Fibroblast of lung (primary cell): ENCODE measurements around the gene CHRNA3. TPM values are rescaled to one million over a fixed set of nuclear protein-coding genes. Genes with fewer than 3 reads are reported as not detected.

ENCODE experiments used
- DNase-seq, 2 donors: peaks; one replicate each; pipeline versions ENCODE4 v3.0.0 to v3.0.0-alpha.2; 2010; ENCODE audit warnings: low read depth in 2 of 2
- H2AFZ ChIP-seq: 2 replicates; pipeline ENCODE4 v1.5.1; 2012; ENCODE audit warnings: low read length, control low read depth, inconsistent platforms
- H3K27ac ChIP-seq: 2 replicates; pipeline ENCODE4 v1.5.1; 2011; ENCODE audit warnings: low read length, control low read depth; ENCODE audit not compliant: insufficient read depth
- H3K27me3 ChIP-seq: 2 replicates; pipeline ENCODE4 v1.5.1; 2011; ENCODE audit warnings: mild to moderate bottlenecking, low read length; ENCODE audit not compliant: control insufficient read depth, insufficient read depth
- H3K36me3 ChIP-seq: 2 replicates; pipeline ENCODE4 v1.5.1; 2011; ENCODE audit warnings: low read length; ENCODE audit not compliant: control insufficient read depth, insufficient read depth
- H3K4me1 ChIP-seq: 2 replicates; pipeline ENCODE4 v1.5.1; 2011; ENCODE audit warnings: low read length; ENCODE audit not compliant: control insufficient read depth, insufficient read depth; ENCODE audit errors: extremely low read depth
- H3K4me2 ChIP-seq: 2 replicates; pipeline ENCODE4 v1.5.1; 2011; ENCODE audit warnings: low read length, control low read depth; ENCODE audit not compliant: insufficient read depth; ENCODE audit errors: extremely low read depth
- H3K4me3 ChIP-seq, 4 experiments: fragments of 200-600 bp in 1 of 4; sonication (generic) in 1 of 4; replicated peaks in 1 of 4; 2 replicates each; pipeline ENCODE4 v1.5.1; 2011 to 2016; ENCODE audit warnings: low read length in 4 of 4, low read depth in 3 of 4, mild to moderate bottlenecking in 3 of 4, control low read depth in 2 of 4, inconsistent platforms in 1 of 4, mixed read lengths in 1 of 4; ENCODE audit not compliant: insufficient read depth in 1 of 4; ENCODE audit errors: control extremely low read depth in 1 of 4
- H3K79me2 ChIP-seq: 2 replicates; pipeline ENCODE4 v1.5.1; 2012; ENCODE audit warnings: mild to moderate bottlenecking, low read length, inconsistent platforms; ENCODE audit not compliant: control insufficient read depth, insufficient read depth
- H3K9ac ChIP-seq: 2 replicates; pipeline ENCODE4 v1.5.1; 2011; ENCODE audit warnings: mild to moderate bottlenecking, low read length, control low read depth; ENCODE audit not compliant: insufficient read depth
- H3K9me3 ChIP-seq: 2 replicates; pipeline ENCODE4 v1.5.1; 2012; ENCODE audit warnings: low read depth, low read length; ENCODE audit not compliant: control insufficient read depth, insufficient read depth
- H4K20me1 ChIP-seq: 2 replicates; pipeline ENCODE4 v1.5.1; 2011; ENCODE audit warnings: low read length; ENCODE audit not compliant: control insufficient read depth, insufficient read depth; ENCODE audit errors: extremely low read depth
- EZH2 ChIP-seq: IDR thresholded peaks from 2 replicates; pipeline ENCODE4 v1.5.1; 2012; ENCODE audit warnings: low read length, control low read depth, mild to moderate bottlenecking; ENCODE audit errors: missing control alignments
- polyA plus RNA-seq, 2 donors: library from polyadenylated mRNA; depleted of rRNA in 1 of 2; stranded (reverse) in 1 of 2; unstranded in 1 of 2; fragments of >200 nt; gene quantifications; 2 replicates each; pipeline ENCODE4 v1.2.1, GENCODE V29; 2011 to 2012; ENCODE audit warnings: missing spikeins in 1 of 2
- total RNA-seq: library from RNA; depleted of rRNA; stranded (reverse); fragments of >200 nt; gene quantifications from 2 replicates; pipeline ENCODE4 v1.2.1, GENCODE V29; 2014
- TF ChIP-seq, protein P1 (sequence below), 2 donors: IDR thresholded peaks in 1 of 2; conservative IDR thresholded peaks in 1 of 2; 1 replicate in 1 of 2; 2 replicates in 1 of 2; pipeline ENCODE4 v1.5.1; 2011 to 2012; ENCODE audit warnings: low read length in 2 of 2, control low read depth in 1 of 2, inconsistent platforms in 1 of 2, low read depth in 1 of 2, mild to moderate bottlenecking in 1 of 2

CHRNA3 gene
- total and polyA plus RNA-seq, 2 donors (not counting 1 experiment from before 2014, with no cell fraction given): not detected

DNA sequence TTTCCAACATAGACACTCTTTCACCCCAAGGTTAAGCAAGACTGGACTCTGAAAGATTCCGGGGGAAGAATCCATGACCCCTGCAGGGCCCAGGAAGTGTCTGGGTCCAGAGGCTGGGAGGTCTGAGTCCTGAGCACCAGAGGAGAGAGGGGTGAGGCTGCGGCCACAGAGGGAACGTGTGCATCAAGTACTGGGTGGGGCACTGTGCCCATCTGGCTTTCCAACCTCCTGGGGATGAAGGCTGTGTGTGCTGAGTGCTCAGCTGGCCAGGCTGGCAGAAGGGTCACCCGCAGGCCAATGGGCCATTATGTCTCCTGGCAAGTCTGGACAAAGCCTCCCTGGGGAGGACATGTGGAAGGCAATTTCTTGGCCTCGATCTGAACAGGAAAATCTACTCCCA lies 3.3 kb downstream of the CHRNA3 start:
- H3K27me3 ChIP-seq: peaks cover 30% of the 10 kb centered on the region
- H3K4me3 ChIP-seq: no peak overlapping the region
- no peaks in the 10 kb centered on the region for H3K9me3 ChIP-seq
- H3K9ac ChIP-seq: no peak overlapping the region
- H3K4me1 ChIP-seq: no peaks in the 10 kb centered on the region
- H3K27ac ChIP-seq: no peak overlapping the region
- TF ChIP-seq, protein P1, sequence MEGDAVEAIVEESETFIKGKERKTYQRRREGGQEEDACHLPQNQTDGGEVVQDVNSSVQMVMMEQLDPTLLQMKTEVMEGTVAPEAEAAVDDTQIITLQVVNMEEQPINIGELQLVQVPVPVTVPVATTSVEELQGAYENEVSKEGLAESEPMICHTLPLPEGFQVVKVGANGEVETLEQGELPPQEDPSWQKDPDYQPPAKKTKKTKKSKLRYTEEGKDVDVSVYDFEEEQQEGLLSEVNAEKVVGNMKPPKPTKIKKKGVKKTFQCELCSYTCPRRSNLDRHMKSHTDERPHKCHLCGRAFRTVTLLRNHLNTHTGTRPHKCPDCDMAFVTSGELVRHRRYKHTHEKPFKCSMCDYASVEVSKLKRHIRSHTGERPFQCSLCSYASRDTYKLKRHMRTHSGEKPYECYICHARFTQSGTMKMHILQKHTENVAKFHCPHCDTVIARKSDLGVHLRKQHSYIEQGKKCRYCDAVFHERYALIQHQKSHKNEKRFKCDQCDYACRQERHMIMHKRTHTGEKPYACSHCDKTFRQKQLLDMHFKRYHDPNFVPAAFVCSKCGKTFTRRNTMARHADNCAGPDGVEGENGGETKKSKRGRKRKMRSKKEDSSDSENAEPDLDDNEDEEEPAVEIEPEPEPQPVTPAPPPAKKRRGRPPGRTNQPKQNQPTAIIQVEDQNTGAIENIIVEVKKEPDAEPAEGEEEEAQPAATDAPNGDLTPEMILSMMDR (conservative IDR thresholded peaks at IDR 0.05 in 1 of 2, IDR thresholded peaks at IDR 0.05 in 1 of 2; ENCODE audit: low read depth in 1 of 2, low read length in 2 of 2): no peak
- TF ChIP-seq EZH2: no peak
- H3K79me2 ChIP-seq: no peaks in the 10 kb centered on the region
- no peaks in the 10 kb centered on the region for H3K36me3 ChIP-seq
- no peak overlapping the region for H3K4me2 ChIP-seq
- H4K20me1 ChIP-seq: no peaks in the 10 kb centered on the region
- H2AFZ ChIP-seq: no peak overlapping the region
- DNase-seq: no peak

- Histone ChIP-seq H3K4me1 (no peaks in the 10 kb centered on the region), H3K9me3 (no peaks in the 10 kb centered on the region), H2AFZ (no peak overlapping the region), H3K36me3 (no peaks in the 10 kb centered on the region), H3K79me2 (no peaks in the 10 kb centered on the region), H4K20me1 (no peaks in the 10 kb centered on the region), H3K4me3 (no peak overlapping the region), H3K4me2 (no peak overlapping the region), H3K27ac (no peak overlapping the region), H3K9ac (no peak overlapping the region), H3K27me3 (peaks cover 26% of the 10 kb centered on the region)
- DNase-seq: no peak
- TF ChIP-seq, protein P1 (conservative IDR thresholded peaks at IDR 0.05 in 1 of 2, IDR thresholded peaks at IDR 0.05 in 1 of 2; ENCODE audit: low read depth in 1 of 2, low read length in 2 of 2): no peak
- no peak for TF ChIP-seq EZH2
Measured at GRCh38 chr15:78617076-78617475, 3.7 kb downstream of the CHRNA3 start.

GRCh38 chr15:78616506-78616905 lies 4.3 kb downstream of the CHRNA3 start:
- Histone ChIP-seq H3K9me3 (no peaks in the 10 kb centered on the region), H2AFZ (no peak overlapping the region), H3K79me2 (no peaks in the 10 kb centered on the region), H3K4me2 (no peak overlapping the region), H3K36me3 (no peaks in the 10 kb centered on the region), H3K4me3 (no peak overlapping the region), H4K20me1 (no peaks in the 10 kb centered on the region), H3K27ac (no peak overlapping the region), H3K27me3 (peaks cover 20% of the 10 kb centered on the region), H3K4me1 (no peaks in the 10 kb centered on the region), H3K9ac (no peak overlapping the region)
- TF ChIP-seq, protein P1 (conservative IDR thresholded peaks at IDR 0.05 in 1 of 2, IDR thresholded peaks at IDR 0.05 in 1 of 2; ENCODE audit: low read depth in 1 of 2, low read length in 2 of 2): no peak
- no peak for TF ChIP-seq EZH2
- DNase-seq: no peak
